Liver (tissue), 9 donors: ENCODE measurements around the gene CARHSP1. TPM values are rescaled to one million over a fixed set of nuclear protein-coding genes. Genes with fewer than 3 reads are reported as not detected.

Experiments used
- DNase-seq: peaks from one replicate; pipeline ENCODE4 v3.0.0-alpha.2; 2017; ENCODE audit warnings: low spot score
- H3K27ac ChIP-seq, 2 donors: one replicate each; pipeline ENCODE4 v1.7.0; 2013; ENCODE audit warnings: inconsistent platforms in 2 of 2, low read length in 2 of 2, control low read depth in 1 of 2, low read depth in 1 of 2, mild to moderate bottlenecking in 1 of 2
- H3K27me3 ChIP-seq, 4 donors: one replicate each; pipeline versions ENCODE4 v1.6.1 to v1.7.0; 2013; ENCODE audit warnings: low read length in 3 of 4, inconsistent platforms in 1 of 4, mild to moderate bottlenecking in 1 of 4, moderate library complexity in 1 of 4; ENCODE audit not compliant: control insufficient read depth in 4 of 4, insufficient read depth in 4 of 4
- H3K36me3 ChIP-seq, 4 donors: one replicate each; pipeline versions ENCODE4 v1.6.1 to v1.7.0; 2013; ENCODE audit warnings: low read length in 3 of 4, mild to moderate bottlenecking in 3 of 4, low read depth in 1 of 4, moderate library complexity in 1 of 4; ENCODE audit not compliant: control insufficient read depth in 4 of 4, insufficient read depth in 3 of 4
- H3K4me1 ChIP-seq, 4 donors: one replicate each; pipeline versions ENCODE4 v1.6.1 to v1.7.0; 2013; ENCODE audit warnings: low read length in 3 of 4, mild to moderate bottlenecking in 3 of 4, moderate library complexity in 1 of 4; ENCODE audit not compliant: control insufficient read depth in 4 of 4, insufficient read depth in 4 of 4
- H3K4me3 ChIP-seq, 3 donors: one replicate each; pipeline versions ENCODE4 v1.6.1 to v1.7.0; 2013; ENCODE audit warnings: low read length in 3 of 3, control low read depth in 1 of 3, low read depth in 1 of 3, mild to moderate bottlenecking in 1 of 3
- H3K9ac ChIP-seq, 2 donors: one replicate each; pipeline ENCODE4 v1.7.0; 2013; ENCODE audit warnings: low read length in 2 of 2, mild to moderate bottlenecking in 2 of 2, moderate library complexity in 2 of 2, control low read depth in 1 of 2, low read depth in 1 of 2
- H3K9me3 ChIP-seq, 4 donors: one replicate each; pipeline versions ENCODE4 v1.6.1 to v1.7.0; 2013; ENCODE audit warnings: low read length in 3 of 4; ENCODE audit not compliant: control insufficient read depth in 4 of 4
- ATF3 ChIP-seq: IDR thresholded peaks from 2 replicates; pipeline ENCODE4 v1.6.1; 2016; ENCODE audit warnings: antibody characterized with exemption
- CTCF ChIP-seq: fragments of 150-350 bp; IDR thresholded peaks from 2 replicates; pipeline ENCODE4 v1.5.1; 2017; ENCODE audit warnings: improper control_type of control experiment, low read depth, low read length; ENCODE audit not compliant: missing input control
- EGR1 ChIP-seq, 2 donors: IDR thresholded peaks; 2 replicates each; pipeline ENCODE4 v1.6.1; 2016 to 2018; ENCODE audit warnings: antibody characterized with exemption in 2 of 2, low read depth in 2 of 2
- FOXA1 ChIP-seq: IDR thresholded peaks from 2 replicates; pipeline ENCODE4 v1.6.1; 2016; ENCODE audit warnings: antibody characterized with exemption
- FOXA2 ChIP-seq: IDR thresholded peaks from 2 replicates; pipeline ENCODE4 v1.6.1; 2016; ENCODE audit warnings: antibody characterized with exemption
- GABPA ChIP-seq, 2 donors: IDR thresholded peaks in 1 of 2; conservative IDR thresholded peaks in 1 of 2; 2 replicates each; pipeline ENCODE4 v1.6.1; 2016; ENCODE audit warnings: antibody characterized with exemption in 2 of 2, mild to moderate bottlenecking in 1 of 2, moderate library complexity in 1 of 2
- HNF4A ChIP-seq, 2 donors: conservative IDR thresholded peaks; 2 replicates each; pipeline ENCODE4 v1.6.1; 2016; ENCODE audit warnings: antibody characterized with exemption in 2 of 2, mild to moderate bottlenecking in 2 of 2
- HNF4G ChIP-seq: IDR thresholded peaks from 2 replicates; pipeline ENCODE4 v1.6.1; 2016; ENCODE audit warnings: antibody characterized with exemption
- JUND ChIP-seq, 2 donors: IDR thresholded peaks; 2 replicates each; pipeline ENCODE4 v1.6.1; 2016; ENCODE audit warnings: antibody characterized with exemption in 2 of 2
- MAX ChIP-seq: IDR thresholded peaks from 2 replicates; pipeline ENCODE4 v1.6.1; 2016; ENCODE audit warnings: antibody characterized with exemption
- NR2F2 ChIP-seq: IDR thresholded peaks from 2 replicates; pipeline ENCODE4 v1.6.1; 2016; ENCODE audit warnings: antibody characterized with exemption
- RAD21 ChIP-seq, 2 donors: IDR thresholded peaks; 2 replicates each; pipeline ENCODE4 v1.6.1; 2016; ENCODE audit warnings: antibody characterized with exemption in 2 of 2, mild to moderate bottlenecking in 2 of 2
- REST ChIP-seq: IDR thresholded peaks from 2 replicates; pipeline ENCODE4 v1.6.1; 2016; ENCODE audit warnings: antibody characterized with exemption, mild to moderate bottlenecking
- RXRA ChIP-seq, 2 donors: IDR thresholded peaks; 2 replicates each; pipeline ENCODE4 v1.6.1; 2017 to 2018; ENCODE audit warnings: antibody characterized with exemption in 2 of 2, mild to moderate bottlenecking in 1 of 2
- SP1 ChIP-seq: IDR thresholded peaks from 2 replicates; pipeline ENCODE4 v1.6.1; 2018; ENCODE audit warnings: antibody characterized with exemption, mild to moderate bottlenecking
- TAF1 ChIP-seq: conservative IDR thresholded peaks from 2 replicates; pipeline ENCODE4 v1.6.1; 2016; ENCODE audit warnings: antibody characterized with exemption, mild to moderate bottlenecking
- YY1 ChIP-seq: IDR thresholded peaks from 2 replicates; pipeline ENCODE4 v1.6.1; 2016; ENCODE audit warnings: antibody characterized with exemption, mild to moderate bottlenecking
- ZBTB33 ChIP-seq: IDR thresholded peaks from 2 replicates; pipeline ENCODE4 v1.6.1; 2016; ENCODE audit warnings: antibody characterized with exemption
- WGBS: extraction: QIAGEN DNeasy Blood & Tissue Kit; methylation state at CpG from one replicate; pipeline ENCODE4 v1.1.7; 2013; 5-methylcytosine and 5-hydroxymethylcytosine counted together
- polyA plus RNA-seq, 2 donors: library from polyadenylated mRNA; stranded (reverse) in 1 of 2; unstranded in 1 of 2; fragments of 200-250 nt in 1 of 2; fragments of >200 nt in 1 of 2; fragmentation: Nextera tagmentation in 1 of 2; extraction: Ambion mirVana in 1 of 2; gene quantifications; one replicate each; pipeline versions ENCODE4 v1.2.1 to v1.2.3, GENCODE V29; 2013 to 2015
- total RNA-seq, 2 donors: library from RNA; depleted of rRNA; stranded (reverse); fragments of >200 nt; gene quantifications; one replicate each; pipeline ENCODE4 v1.2.3, GENCODE V29; 2014
- donor health status: healthy.
- donor health status: healthy.
- donor health status: healthy.
- donor health status: healthy.
- donor health status: healthy.

Gene CARHSP1
- total and polyA plus RNA-seq, 4 donors: 81.2 to 162 (median 119) TPM

- TF ChIP-seq ZBTB33: no peak
- TF ChIP-seq ATF3: no peak
- TF ChIP-seq FOXA1: no peak
- TF ChIP-seq TAF1: no peak
- no peak for TF ChIP-seq MAX
- no peak for TF ChIP-seq FOXA2
- no peak for TF ChIP-seq JUND (IDR thresholded peaks at IDR 0.05)
Observed at GRCh38 chr16:8887952-8888560, 19.2 kb upstream of the CARHSP1 start (continued).

- 94% methylated on average over 6 of the region's 6 CpGs for WGBS
- H3K9ac ChIP-seq: no peak overlapping the region
- no peaks in the 10 kb centered on the region for H3K27me3 ChIP-seq
- TF ChIP-seq RAD21 (IDR thresholded peaks at IDR 0.05) (no peak), ZBTB33 (no peak), CTCF (no peak), HNF4A (conservative IDR thresholded peaks at IDR 0.05) (no peak), EGR1 (IDR thresholded peaks at IDR 0.05; ENCODE audit: low read depth in 2 of 2) (no peak), FOXA1 (no peak), REST (no peak), GABPA (IDR thresholded peaks at IDR 0.05 in 1 of 2, conservative IDR thresholded peaks at IDR 0.05 in 1 of 2) (no peak), FOXA2 (no peak), YY1 (no peak), RXRA (IDR thresholded peaks at IDR 0.05) (no peak), HNF4G (no peak), TAF1 (no peak), NR2F2 (no peak), MAX (no peak), ATF3 (no peak), JUND (IDR thresholded peaks at IDR 0.05) (no peak), SP1 (no peak)
- DNase-seq: no peak
- peaks cover 0 to 5% (median under 1%) of the 10 kb centered on the region in 4 donors for H3K4me1 ChIP-seq
- H3K27ac ChIP-seq: no peak overlapping the region
- no peak overlapping the region for H3K4me3 ChIP-seq
- no peaks in the 10 kb centered on the region for H3K9me3 ChIP-seq
- peaks cover 0 to 20% (median 11%) of the 10 kb centered on the region in 4 donors for H3K36me3 ChIP-seq
Observed at GRCh38 chr16:8887431-8887765, 18.6 kb upstream of the CARHSP1 start.
